ENCODE results near the gene NLRP1.

NLRP1 gene

DNA sequence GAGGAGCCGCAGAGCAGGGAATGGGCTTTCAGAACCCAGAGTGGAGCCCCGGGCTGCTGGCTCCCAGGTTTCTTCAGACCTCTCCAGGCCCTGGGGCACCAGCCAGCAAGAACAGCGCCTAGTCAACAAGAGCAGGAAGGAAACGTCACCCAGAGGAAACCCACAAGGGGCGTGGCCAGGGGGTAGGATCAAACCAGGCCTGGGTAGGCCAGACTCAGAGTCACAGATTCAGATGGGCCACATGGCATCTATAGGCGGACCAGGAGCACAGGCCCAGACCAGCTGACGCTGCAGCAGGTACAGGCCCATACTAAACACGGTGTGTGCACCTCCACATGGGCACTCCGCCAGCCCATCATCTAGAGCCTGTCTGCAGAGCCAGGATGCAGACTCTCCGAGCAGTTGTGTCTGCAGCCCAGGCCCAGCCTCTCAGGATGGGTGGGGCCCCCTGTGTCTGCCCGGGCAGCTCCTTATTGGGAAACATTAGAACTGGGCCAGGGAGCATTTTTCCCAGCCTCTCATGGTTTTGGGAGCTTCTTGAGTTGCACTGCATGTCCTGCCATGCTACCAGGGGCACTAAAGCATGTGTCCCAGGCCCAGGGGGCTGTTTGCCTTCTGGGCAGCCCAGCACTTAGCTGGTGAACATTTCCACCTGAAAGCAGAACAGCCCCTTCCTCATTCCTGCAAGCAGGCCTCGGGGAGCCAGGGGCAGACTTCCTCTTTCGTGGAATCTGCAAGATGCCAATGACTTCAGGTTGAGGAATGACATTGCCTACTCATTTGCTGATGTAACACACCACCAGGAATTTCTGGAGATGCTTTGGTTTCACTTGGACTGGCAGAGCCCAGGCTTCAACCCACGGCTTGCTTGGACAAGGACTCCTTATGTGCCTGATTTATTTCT lies at the start of gene NLRP1:
NLRP1 (minus strand) TSS at position 127 of the 904 bp plus-strand sequence. CDS start 552 bp downstream, outside the sequence.
- Mint-ChIP-seq H3K36me3 (peaks cover 7 to 19% of the 10 kb centered on the region in 2 donors), H3K4me1 (peaks cover 40 to 71% of the 10 kb centered on the region in 2 donors), H3K9me3 (no peaks in the 10 kb centered on the region), H3K27me3 (no peaks in the 10 kb centered on the region), H3K27ac (peak within 1 kb of the TSS; percentile 96), H3K4me3 (peak within 1 kb of the TSS; percentile 90 to 97)
- peak; percentile 93 to 97 for ATAC-seq (replicated peaks)
- peak; percentile 86 for DNase-seq

DNA sequence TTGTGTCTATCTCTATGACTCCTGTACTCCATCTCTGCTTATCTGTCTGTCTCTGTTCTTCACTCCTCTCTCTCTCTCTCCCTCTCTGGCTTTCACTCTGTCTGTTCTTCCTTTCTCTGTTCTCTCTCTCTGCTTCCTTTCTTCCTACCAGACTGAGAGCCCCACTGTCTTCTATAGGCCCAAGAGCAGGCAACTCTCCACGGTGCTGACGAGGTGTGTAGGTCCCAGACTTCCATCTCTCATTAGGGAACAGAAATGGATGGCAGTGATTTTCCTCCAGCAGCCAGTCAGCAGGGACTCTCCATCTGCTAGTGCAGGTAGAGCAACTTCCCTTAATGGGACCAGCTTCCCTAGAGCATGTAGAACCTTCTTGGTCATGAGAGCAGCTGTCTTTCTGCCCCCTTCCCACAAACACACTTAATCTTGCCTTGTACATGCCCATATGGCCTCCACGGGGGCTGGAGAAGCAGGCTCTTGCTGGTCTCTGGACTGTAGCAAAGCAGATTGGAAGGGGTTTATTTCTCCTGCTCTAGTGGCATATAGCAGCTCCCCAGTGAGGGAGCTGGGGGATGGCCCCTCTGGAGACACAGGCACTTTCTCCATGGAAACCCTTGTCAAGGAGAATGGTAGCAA lies 47.8 kb upstream of the NLRP1 start:
- H3K4me3 Mint-ChIP-seq = no peak overlapping the region
- H3K4me1 Mint-ChIP-seq = no peaks in the 10 kb centered on the region
- ATAC-seq (replicated peaks) (no peak), DNase-seq (no peak)
- H3K27me3 Mint-ChIP-seq = peaks cover 28 to 33% of the 10 kb centered on the region in 2 donors
- H3K36me3 Mint-ChIP-seq = no peaks in the 10 kb centered on the region
- H3K9me3 Mint-ChIP-seq = no peaks in the 10 kb centered on the region
- H3K27ac Mint-ChIP-seq = no peak overlapping the region

DNA sequence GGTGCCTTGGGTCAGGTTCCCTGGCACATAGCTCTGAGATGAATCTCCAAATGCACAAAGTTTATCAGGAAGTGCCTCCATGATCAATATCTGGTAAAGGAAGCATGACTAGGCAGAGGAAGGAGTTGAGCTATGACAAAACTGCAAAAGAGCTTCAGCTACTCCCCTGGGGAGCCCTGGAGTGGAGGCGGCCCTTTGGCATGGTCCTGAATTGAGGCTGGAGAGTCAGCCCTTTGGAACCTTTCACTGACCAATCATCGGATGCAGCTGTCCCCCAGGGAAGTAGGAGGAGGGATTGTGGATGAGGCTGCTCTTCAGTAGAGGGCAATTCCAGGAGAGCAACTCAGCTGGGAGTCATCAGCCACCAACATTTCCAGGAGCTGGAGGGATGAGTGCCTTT lies 46.1 kb upstream of the NLRP1 start:
- no peak for ATAC-seq (replicated peaks)
- no peak overlapping the region for H3K27ac Mint-ChIP-seq

DNA sequence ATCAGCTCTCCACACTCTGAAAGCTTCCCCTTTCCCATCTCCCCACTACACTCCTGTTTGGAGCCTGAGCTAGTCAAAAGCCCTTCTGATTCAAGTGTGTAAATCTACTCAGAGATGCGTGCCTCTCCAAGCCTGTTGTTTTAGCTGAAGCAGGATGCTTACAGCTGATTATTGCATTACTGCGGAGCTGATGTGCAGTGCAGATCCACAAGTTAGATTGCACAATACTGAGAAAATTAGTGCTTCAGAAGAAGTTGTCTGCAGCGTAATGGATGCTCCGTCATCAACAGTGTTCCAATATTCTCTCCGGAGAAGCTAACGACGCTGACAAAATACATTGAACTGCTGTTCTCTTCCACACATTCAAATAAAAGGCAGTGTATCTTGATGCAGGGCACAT lies 44.8 kb upstream of the NLRP1 start:
- Mint-ChIP-seq H3K4me1 (no peaks in the 10 kb centered on the region), H3K4me3 (no peak overlapping the region), H3K36me3 (no peaks in the 10 kb centered on the region), H3K9me3 (no peaks in the 10 kb centered on the region), H3K27me3 (peaks cover 29 to 37% of the 10 kb centered on the region in 2 donors), H3K27ac (no peak overlapping the region)
- DNase-seq (no peak), ATAC-seq (replicated peaks) (no peak)

More for the DNA sequence above, 46.1 kb upstream of the NLRP1 start:
- no peak for DNase-seq
- Mint-ChIP-seq H3K36me3 (no peaks in the 10 kb centered on the region), H3K4me3 (no peak overlapping the region), H3K27me3 (peaks cover 29 to 43% of the 10 kb centered on the region in 2 donors), H3K4me1 (no peaks in the 10 kb centered on the region), H3K9me3 (no peaks in the 10 kb centered on the region)

DNA sequence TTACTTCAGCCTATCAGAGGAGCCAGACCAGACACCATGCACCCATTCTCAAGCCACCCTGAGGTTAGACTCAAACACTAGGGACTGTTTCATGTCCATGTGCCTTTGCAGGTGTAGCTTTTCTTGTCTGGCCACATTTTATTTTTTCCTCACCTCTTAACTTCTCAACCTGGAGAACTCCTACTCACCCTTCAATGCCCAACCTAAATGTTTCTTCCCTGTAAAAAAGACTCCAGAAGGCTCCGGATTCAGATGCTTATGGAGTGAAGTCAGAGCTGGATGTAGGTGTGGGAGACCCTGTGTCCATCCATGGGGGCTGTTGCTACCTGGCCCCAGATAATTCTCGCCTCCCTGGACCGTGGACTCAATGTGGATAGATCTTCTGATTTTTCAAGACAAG lies 44.0 kb upstream of the NLRP1 start:
- Mint-ChIP-seq H3K4me1 (no peaks in the 10 kb centered on the region), H3K27me3 (peaks cover 29 to 37% of the 10 kb centered on the region in 2 donors), H3K27ac (no peak overlapping the region), H3K4me3 (no peak overlapping the region), H3K9me3 (no peaks in the 10 kb centered on the region), H3K36me3 (no peaks in the 10 kb centered on the region)
- DNase-seq (no peak), ATAC-seq (replicated peaks) (no peak)

DNA sequence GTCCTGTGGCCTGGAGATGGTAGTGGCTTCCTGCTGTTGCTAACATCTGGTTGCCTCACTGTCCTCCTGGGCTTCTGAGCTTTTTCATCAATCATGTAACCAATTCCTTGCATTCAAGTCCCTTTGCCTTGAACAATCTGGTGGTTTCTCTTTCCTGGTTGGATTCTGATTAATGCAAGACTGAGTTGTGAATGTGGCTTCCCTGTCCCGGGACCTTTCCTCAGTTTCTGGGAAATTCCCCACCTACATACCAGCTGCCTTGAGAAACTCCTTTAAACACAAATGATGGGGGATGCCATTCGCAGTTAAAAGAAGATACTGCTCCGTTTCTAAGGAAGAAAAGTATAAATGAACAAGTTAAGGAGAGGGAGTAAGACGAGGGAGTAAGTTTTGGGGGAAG lies 39.9 kb upstream of the NLRP1 start:
- no peak overlapping the region for H3K4me3 Mint-ChIP-seq
- H3K27me3 Mint-ChIP-seq = peaks cover 21 to 31% of the 10 kb centered on the region in 2 donors
- no peaks in the 10 kb centered on the region for H3K36me3 Mint-ChIP-seq
- no peaks in the 10 kb centered on the region for H3K9me3 Mint-ChIP-seq
- no peak for ATAC-seq (replicated peaks)
- no peak overlapping the region for H3K27ac Mint-ChIP-seq
- peaks cover 0 to 2% of the 10 kb centered on the region in 2 donors for H3K4me1 Mint-ChIP-seq
- DNase-seq = no peak

- Mint-ChIP-seq H3K27me3 (peaks cover 20 to 29% of the 10 kb centered on the region in 2 donors), H3K36me3 (no peaks in the 10 kb centered on the region), H3K4me1 (peaks cover 0 to 2% of the 10 kb centered on the region in 2 donors), H3K4me3 (no peak overlapping the region), H3K27ac (no peak overlapping the region), H3K9me3 (no peaks in the 10 kb centered on the region)
- no peak for DNase-seq
- ATAC-seq (replicated peaks) = no peak
Measured at GRCh38 chr17:5621729-5622128, 37.4 kb upstream of the NLRP1 start.

GRCh38 chr17:5621026-5621425 lies 36.7 kb upstream of the NLRP1 start:
- no peak for DNase-seq
- no peak overlapping the region for H3K27ac Mint-ChIP-seq
- H3K36me3 Mint-ChIP-seq = no peaks in the 10 kb centered on the region
- peak; percentile 39 to 64 for ATAC-seq (replicated peaks)
- peaks cover 0 to 2% of the 10 kb centered on the region in 2 donors for H3K4me1 Mint-ChIP-seq
- no peaks in the 10 kb centered on the region for H3K9me3 Mint-ChIP-seq
- H3K27me3 Mint-ChIP-seq = peaks cover 15 to 26% of the 10 kb centered on the region in 2 donors
- H3K4me3 Mint-ChIP-seq = no peak overlapping the region

- H3K27me3 Mint-ChIP-seq = peaks cover 20 to 31% of the 10 kb centered on the region in 2 donors
- H3K9me3 Mint-ChIP-seq = no peaks in the 10 kb centered on the region
- no peak overlapping the region for H3K27ac Mint-ChIP-seq
- H3K4me1 Mint-ChIP-seq = peaks cover 0 to 2% of the 10 kb centered on the region in 2 donors
- H3K36me3 Mint-ChIP-seq = no peaks in the 10 kb centered on the region
- no peak for ATAC-seq (replicated peaks)
- DNase-seq = peak; percentile 3
- H3K4me3 Mint-ChIP-seq = no peak overlapping the region
Measured at GRCh38 chr17:5619088-5619740, 34.9 kb upstream of the NLRP1 start.

GRCh38 chr17:5618476-5618875 lies 34.2 kb upstream of the NLRP1 start:
- Mint-ChIP-seq H3K27ac (no peak overlapping the region), H3K27me3 (peaks cover 24 to 37% of the 10 kb centered on the region in 2 donors)

DNA sequence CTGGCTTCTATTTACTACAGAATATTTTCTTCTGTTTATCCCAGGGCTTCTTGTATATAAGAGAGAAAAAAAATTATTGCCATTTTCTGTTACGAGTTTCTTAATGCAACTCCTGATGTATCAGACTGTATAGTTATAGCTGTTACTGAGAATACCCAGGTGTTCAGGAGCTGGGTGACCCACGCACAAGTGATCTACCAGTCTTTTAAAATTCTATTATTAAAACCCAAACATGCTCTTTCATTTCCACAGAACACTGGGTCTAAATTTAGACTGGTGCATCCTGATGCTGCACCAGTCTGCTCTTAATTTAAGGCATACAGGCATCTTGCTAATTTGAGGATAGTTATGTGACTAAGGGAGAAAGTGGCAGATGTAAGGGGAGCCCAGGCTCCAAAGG lies 31.2 kb upstream of the NLRP1 start:
- DNase-seq = no peak
- no peak overlapping the region for H3K4me3 Mint-ChIP-seq
- peaks cover 0 to 2% of the 10 kb centered on the region in 2 donors for H3K9me3 Mint-ChIP-seq
- H3K36me3 Mint-ChIP-seq = no peaks in the 10 kb centered on the region
- H3K27ac Mint-ChIP-seq = no peak overlapping the region
- no peak for ATAC-seq (replicated peaks)
- peaks cover 4 to 5% of the 10 kb centered on the region in 2 donors for H3K4me1 Mint-ChIP-seq
- H3K27me3 Mint-ChIP-seq = peaks cover 28 to 46% of the 10 kb centered on the region in 2 donors

More at GRCh38 chr17:5618476-5618875, 34.2 kb upstream of the NLRP1 start:
- ATAC-seq (replicated peaks) = no peak
- H3K4me3 Mint-ChIP-seq = no peak overlapping the region
- H3K9me3 Mint-ChIP-seq = no peaks in the 10 kb centered on the region
- DNase-seq = no peak
- H3K4me1 Mint-ChIP-seq = peaks cover 0 to 2% of the 10 kb centered on the region in 2 donors
- H3K36me3 Mint-ChIP-seq = no peaks in the 10 kb centered on the region

- DNase-seq (no peak), ATAC-seq (replicated peaks) (no peak)
- peaks cover 0 to 2% of the 10 kb centered on the region in 2 donors for H3K9me3 Mint-ChIP-seq
- peaks cover 25 to 43% of the 10 kb centered on the region in 2 donors for H3K27me3 Mint-ChIP-seq
- H3K4me1 Mint-ChIP-seq = peaks cover 4 to 5% of the 10 kb centered on the region in 2 donors
- H3K4me3 Mint-ChIP-seq = no peak overlapping the region
- H3K36me3 Mint-ChIP-seq = no peaks in the 10 kb centered on the region
- H3K27ac Mint-ChIP-seq = no peak overlapping the region
Measured at GRCh38 chr17:5610956-5611355, 26.6 kb upstream of the NLRP1 start.

GRCh38 chr17:5608399-5609112 lies 24.2 kb upstream of the NLRP1 start:
- Mint-ChIP-seq H3K36me3 (no peaks in the 10 kb centered on the region), H3K27ac (no peak overlapping the region), H3K9me3 (peaks cover 0 to 2% of the 10 kb centered on the region in 2 donors), H3K4me3 (no peak overlapping the region), H3K4me1 (peaks cover 4 to 5% of the 10 kb centered on the region in 2 donors), H3K27me3 (peaks cover 14 to 39% of the 10 kb centered on the region in 2 donors)
- DNase-seq = no peak
- no peak for ATAC-seq (replicated peaks)

- Mint-ChIP-seq H3K9me3 (peaks cover 0 to 2% of the 10 kb centered on the region in 2 donors), H3K4me1 (peaks cover 4 to 5% of the 10 kb centered on the region in 2 donors), H3K27me3 (peaks cover 14 to 36% of the 10 kb centered on the region in 2 donors), H3K36me3 (no peaks in the 10 kb centered on the region), H3K27ac (no peak overlapping the region), H3K4me3 (no peak overlapping the region)
- DNase-seq = no peak
- no peak for ATAC-seq (replicated peaks)
Measured at GRCh38 chr17:5607946-5608345, 23.6 kb upstream of the NLRP1 start.

Data from stimulated activated naive B cell treated with anti-CD40 and anti-IgM and Interleukin-4, amounts not matched to agents 10 μg/mL and 1 μg/mL and 100 μg/mL, for 72 hours (primary cell).